ENCODE data around the gene ZBTB7C. TPM values are rescaled to one million over a fixed set of nuclear protein-coding genes. Genes with fewer than 3 reads are reported as not detected.

ZBTB7C gene
- total RNA-seq, 1 experiment from 2014 or later, result not detected

DNA sequence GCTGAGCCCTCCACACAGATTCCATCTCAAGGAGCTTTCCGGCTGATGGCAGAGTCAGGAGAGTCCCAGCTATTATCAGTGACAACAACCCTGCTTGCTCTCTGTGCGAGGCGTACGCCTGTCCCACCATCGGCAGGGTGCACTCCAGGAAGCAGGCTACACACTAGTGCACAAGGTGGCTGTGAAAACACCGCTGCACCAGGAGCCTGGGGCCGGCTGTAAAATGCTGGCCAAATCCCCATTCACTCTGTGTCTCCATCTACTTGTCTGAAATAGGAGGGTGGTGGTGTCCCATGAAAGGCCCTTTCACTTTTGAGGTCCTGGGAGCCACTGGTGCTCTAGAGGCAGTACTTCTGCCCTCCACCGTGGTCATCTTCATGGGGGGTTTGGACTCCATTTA, 295.5 kb downstream of the ZBTB7C start:
- H3K36me3 ChIP-seq, result no peaks in the 10 kb centered on the region
- no peak for DNase-seq

DNA sequence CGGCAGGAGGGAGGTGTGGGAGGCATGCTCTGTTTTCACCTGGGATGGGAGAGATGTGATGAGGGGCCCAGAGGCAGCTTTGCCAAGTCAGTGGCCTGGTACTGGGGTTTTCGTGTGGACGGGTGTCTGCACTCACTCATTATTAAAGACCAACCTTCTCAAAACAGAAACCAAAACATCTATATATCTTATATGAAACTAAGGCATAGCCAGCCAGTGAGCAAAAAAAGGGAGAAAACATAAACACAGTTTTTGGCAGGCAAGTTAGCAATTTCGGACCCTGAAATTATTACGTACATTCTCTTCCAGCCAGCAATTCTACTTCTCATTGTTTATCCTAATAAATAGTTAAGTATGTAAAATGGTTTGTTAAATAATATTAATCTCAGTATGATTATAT, 297.6 kb downstream of the ZBTB7C start:
- no peaks in the 10 kb centered on the region for H3K36me3 ChIP-seq
- no peak overlapping the region for H3K27ac ChIP-seq
- no peak for DNase-seq
- no peaks in the 10 kb centered on the region for H3K9me3 ChIP-seq (replicated peaks)
- no peaks in the 10 kb centered on the region for H3K27me3 ChIP-seq
- no peaks in the 10 kb centered on the region for H3K4me1 ChIP-seq
- H3K4me3 ChIP-seq, result no peak overlapping the region

More for the DNA sequence above, 295.5 kb downstream of the ZBTB7C start:
- H3K27me3 ChIP-seq, result no peaks in the 10 kb centered on the region
- no peak overlapping the region for H3K27ac ChIP-seq
- H3K4me3 ChIP-seq, result no peak overlapping the region
- H3K4me1 ChIP-seq, result no peaks in the 10 kb centered on the region
- H3K9me3 ChIP-seq (replicated peaks), result no peaks in the 10 kb centered on the region

DNA sequence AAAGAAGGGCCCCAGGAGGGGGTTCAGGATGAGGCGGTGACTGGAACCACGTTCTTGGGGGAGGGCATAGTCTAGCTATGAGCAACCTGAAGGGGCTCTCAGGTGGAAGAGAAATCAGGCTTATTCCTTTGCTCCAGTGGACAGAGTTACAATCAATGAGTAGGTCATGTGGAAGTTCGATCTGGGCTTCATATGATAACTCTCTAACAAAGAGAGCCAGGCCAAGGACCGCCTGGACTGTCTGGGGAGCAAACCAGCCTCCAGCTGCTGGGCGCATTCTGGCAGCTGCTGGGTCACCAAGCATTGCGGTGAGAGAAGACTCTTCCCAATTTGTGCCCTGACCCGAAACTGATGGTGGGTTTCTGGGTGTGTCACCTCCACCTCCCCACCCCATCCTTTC, 298.4 kb downstream of the ZBTB7C start:
- Histone ChIP-seq H3K27me3 (no peaks in the 10 kb centered on the region), H3K4me3 (no peak overlapping the region)
- DNase-seq, result no peak

DNA sequence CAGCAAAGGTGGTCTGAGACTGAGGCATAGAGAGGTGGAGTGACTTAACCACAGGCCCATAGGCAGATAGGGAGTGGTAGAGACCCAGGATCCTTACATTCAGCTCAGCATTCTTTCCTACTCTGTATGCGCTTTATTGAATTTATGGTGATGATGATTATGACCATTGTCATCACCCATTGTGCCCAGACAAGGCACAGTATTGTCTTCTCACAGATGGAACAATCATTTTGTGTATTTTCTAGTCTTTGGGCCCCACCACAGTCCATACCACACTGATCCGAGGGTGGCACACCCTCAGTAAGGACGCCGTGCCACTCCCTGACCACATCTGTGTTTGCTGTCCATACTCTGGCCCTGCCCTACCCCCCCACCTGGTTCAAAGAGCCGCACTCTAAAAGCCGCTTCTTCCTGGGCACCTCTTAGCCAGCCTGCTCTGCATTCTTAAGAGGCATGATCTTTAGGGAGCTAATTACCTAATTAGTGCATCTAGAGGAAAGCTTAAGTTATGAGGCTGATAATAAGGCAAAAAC, 299.2 kb downstream of the ZBTB7C start:
- no peak overlapping the region for H3K27ac ChIP-seq
- no peaks in the 10 kb centered on the region for H3K9me3 ChIP-seq (replicated peaks)
- DNase-seq, result no peak
- no peaks in the 10 kb centered on the region for H3K4me1 ChIP-seq
- H3K36me3 ChIP-seq, result no peaks in the 10 kb centered on the region
- H3K4me3 ChIP-seq, result no peak overlapping the region
- no peaks in the 10 kb centered on the region for H3K27me3 ChIP-seq

More for the DNA sequence above, 298.4 kb downstream of the ZBTB7C start:
- Histone ChIP-seq H3K9me3 (replicated peaks) (no peaks in the 10 kb centered on the region), H3K27ac (no peak overlapping the region), H3K36me3 (no peaks in the 10 kb centered on the region), H3K4me1 (no peaks in the 10 kb centered on the region)

DNA sequence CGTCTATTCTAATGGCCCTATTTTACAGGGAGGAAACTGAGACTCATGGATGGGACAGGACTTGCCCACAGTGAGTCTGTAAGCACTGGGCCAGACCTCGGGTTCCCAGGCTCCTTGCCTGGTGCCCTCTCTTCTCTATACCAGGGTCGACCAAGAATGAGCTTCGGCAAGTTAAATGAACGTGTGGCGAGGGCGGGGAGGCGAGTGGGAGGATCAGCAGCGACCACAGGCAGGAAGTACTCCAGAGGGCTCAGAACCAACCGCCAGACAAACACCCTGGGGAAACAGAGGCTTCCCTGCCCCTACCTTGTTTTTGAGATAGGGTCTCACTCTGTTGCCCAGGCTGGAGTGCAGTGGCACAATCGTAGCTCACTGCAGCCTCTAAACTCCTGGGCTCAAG, 301.0 kb downstream of the ZBTB7C start:
- no peak overlapping the region for H3K27ac ChIP-seq
- no peak overlapping the region for H3K4me3 ChIP-seq
- H3K27me3 ChIP-seq, result no peaks in the 10 kb centered on the region
- no peaks in the 10 kb centered on the region for H3K4me1 ChIP-seq
- H3K9me3 ChIP-seq (replicated peaks), result no peaks in the 10 kb centered on the region
- DNase-seq, result no peak
- no peaks in the 10 kb centered on the region for H3K36me3 ChIP-seq

DNA sequence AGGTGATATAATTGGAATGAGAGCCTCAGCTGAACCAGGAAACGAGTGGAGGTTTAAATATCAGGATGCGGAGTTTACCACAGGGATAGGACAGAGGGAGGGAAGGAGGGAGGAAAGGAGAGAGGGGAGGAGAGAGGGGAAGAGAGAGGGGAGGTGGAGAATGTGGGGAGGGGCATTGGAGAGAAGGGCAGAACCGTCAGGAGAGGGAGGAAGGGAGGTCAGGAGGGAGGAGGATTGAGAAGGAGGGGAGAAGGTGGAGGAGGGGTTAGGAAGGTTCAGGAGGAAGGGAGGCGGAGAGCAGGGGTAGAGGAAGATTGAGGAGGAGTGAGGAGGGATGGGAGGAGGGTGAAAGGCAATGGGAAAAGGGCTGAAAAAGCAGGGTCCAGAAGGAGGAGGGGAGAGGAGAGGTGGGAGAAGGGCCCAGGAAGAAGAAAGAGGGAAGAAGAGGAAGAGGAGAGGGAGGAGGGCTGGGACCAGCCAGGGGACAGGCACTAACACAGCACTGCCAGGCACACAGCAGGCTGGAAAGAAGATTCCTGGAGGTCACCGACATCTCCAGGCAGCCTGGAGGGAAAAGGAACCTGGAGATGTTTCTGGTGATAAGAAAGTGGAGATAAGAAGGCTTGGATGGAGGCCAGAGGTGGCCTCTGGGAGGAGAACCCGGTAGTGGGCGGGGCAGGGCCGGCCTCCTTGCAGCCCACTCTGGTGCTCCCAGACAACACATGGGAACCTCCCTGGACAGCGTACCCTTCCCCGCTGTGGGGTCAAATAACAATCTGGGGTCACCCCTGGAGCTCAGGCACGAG, 302.0 kb downstream of the ZBTB7C start:
- Histone ChIP-seq H3K4me3 (no peak overlapping the region), H3K27ac (no peak overlapping the region), H3K36me3 (no peaks in the 10 kb centered on the region), H3K27me3 (no peaks in the 10 kb centered on the region), H3K9me3 (replicated peaks) (no peaks in the 10 kb centered on the region), H3K4me1 (no peaks in the 10 kb centered on the region)
- no peak for DNase-seq

DNA sequence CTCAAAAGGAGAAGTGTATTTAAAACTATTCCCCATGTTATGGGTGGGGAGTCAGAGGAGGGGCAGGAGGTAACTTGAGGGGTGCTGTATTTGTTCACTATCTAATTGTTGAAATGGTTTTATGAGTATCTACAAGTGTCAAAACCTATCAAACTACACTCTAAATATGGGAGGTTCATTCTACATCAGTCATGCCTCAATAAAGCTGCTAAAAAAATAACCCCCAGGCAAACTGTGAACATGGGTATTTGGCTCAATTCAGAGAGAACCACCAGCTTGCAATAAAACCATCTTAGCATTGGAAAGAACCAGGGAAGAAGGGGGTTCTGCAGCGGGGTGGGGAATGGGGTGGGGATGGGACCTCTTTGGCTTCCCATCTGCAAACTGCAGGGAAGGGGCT, 302.7 kb downstream of the ZBTB7C start:
- Histone ChIP-seq H3K36me3 (no peaks in the 10 kb centered on the region), H3K4me3 (no peak overlapping the region), H3K27me3 (no peaks in the 10 kb centered on the region), H3K9me3 (replicated peaks) (no peaks in the 10 kb centered on the region), H3K27ac (no peak overlapping the region), H3K4me1 (no peaks in the 10 kb centered on the region)
- no peak for DNase-seq

DNA sequence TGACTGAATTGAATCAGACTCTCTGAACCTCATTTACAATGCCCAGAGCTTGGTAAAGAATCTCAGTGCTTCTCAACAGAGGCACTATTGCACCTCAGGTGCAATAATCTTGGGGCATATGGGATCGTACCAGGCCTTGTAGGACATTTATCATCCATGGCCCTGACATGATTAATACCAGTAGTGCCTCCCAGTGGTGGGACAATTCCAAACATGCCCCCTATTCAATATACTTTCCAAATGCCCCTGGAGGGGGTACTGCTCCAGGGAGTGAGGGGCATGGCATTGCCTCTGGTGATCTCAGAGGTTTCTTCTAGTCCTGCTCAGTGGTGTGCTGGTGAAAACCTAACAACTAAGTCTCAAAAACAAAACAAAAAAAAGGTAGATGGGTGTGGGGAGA, 303.9 kb downstream of the ZBTB7C start:
- DNase-seq, result no peak
- no peak overlapping the region for H3K27ac ChIP-seq
- no peaks in the 10 kb centered on the region for H3K4me1 ChIP-seq
- no peaks in the 10 kb centered on the region for H3K9me3 ChIP-seq (replicated peaks)
- H3K27me3 ChIP-seq, result no peaks in the 10 kb centered on the region
- H3K36me3 ChIP-seq, result no peaks in the 10 kb centered on the region
- H3K4me3 ChIP-seq, result no peak overlapping the region

DNA sequence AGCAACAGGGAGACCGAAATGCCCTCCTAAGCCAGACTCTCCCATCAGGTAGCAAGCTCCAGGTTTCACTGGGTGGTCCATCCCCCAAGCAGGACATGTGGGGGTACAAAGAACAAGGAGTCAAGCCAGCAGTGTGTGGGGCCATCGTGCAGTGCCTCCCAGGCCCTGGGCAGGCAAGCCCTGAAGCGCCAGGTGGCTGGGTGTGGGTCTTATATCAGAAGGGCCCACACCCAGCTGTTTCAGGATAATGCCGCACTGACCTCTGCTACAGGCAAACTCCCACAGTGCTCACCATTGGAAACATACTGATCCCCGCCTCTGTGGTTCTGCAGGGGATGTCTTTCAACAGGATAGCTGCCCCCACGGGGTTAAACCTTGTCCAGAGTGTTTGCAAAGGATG, 304.5 kb downstream of the ZBTB7C start:
- H3K27me3 ChIP-seq, result no peaks in the 10 kb centered on the region

DNA sequence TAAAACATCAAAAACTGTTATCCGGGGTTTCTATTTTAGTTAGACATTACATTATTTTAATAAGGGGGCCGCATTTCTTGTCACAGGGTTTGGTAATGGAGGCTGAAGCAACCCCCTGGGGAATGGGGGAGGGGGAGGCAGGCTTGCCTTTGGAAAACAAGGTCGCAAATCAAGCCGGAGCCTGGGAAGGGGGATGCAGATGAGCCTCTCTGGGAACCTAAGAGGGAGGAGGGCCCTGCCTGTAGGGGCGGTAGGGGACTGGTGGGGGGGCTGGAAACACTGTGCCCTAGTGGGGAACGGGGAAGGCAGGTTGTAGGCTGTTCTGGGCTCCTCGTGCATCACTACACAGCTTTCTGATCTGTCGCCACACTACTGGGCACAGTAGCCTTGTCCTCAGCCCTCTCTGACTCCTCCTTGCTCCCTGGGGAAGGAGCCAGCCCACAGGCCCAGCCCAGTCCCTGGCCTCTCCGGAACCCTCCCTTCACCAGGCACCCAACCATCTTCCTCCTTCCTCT, 308.5 kb downstream of the ZBTB7C start:
- DNase-seq, result no peak
- Histone ChIP-seq H3K9me3 (replicated peaks) (no peaks in the 10 kb centered on the region), H3K36me3 (no peaks in the 10 kb centered on the region), H3K27ac (no peak overlapping the region), H3K4me1 (no peaks in the 10 kb centered on the region), H3K27me3 (no peaks in the 10 kb centered on the region), H3K4me3 (no peak overlapping the region)

More for the DNA sequence above, 304.5 kb downstream of the ZBTB7C start:
- Histone ChIP-seq H3K27ac (no peak overlapping the region), H3K4me3 (no peak overlapping the region), H3K4me1 (no peaks in the 10 kb centered on the region), H3K36me3 (no peaks in the 10 kb centered on the region), H3K9me3 (replicated peaks) (no peaks in the 10 kb centered on the region)
- DNase-seq, result no peak

DNA sequence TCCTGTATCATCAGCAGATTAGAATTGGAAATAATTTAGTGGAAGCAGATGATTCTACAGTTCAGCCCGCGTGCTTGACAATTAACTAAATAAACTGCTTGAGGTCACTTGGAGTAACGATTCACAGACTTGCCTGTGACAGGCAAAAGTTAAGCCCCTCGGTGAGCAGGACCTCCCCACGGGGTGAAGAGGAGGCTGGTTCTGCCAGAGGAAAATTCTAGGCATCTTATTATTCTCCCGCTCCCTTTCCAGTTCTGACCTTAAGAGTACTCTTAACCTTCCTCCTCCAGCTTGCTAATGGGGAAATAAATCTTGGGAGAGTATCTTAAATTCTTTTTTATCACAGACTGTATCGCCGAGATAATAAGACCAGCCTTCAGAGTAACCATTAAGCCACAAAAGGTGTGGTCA, 309.0 kb downstream of the ZBTB7C start:
- DNase-seq, result no peak
- Histone ChIP-seq H3K27me3 (no peaks in the 10 kb centered on the region), H3K4me1 (no peaks in the 10 kb centered on the region), H3K9me3 (replicated peaks) (no peaks in the 10 kb centered on the region), H3K27ac (no peak overlapping the region), H3K36me3 (no peaks in the 10 kb centered on the region), H3K4me3 (no peak overlapping the region)

DNA sequence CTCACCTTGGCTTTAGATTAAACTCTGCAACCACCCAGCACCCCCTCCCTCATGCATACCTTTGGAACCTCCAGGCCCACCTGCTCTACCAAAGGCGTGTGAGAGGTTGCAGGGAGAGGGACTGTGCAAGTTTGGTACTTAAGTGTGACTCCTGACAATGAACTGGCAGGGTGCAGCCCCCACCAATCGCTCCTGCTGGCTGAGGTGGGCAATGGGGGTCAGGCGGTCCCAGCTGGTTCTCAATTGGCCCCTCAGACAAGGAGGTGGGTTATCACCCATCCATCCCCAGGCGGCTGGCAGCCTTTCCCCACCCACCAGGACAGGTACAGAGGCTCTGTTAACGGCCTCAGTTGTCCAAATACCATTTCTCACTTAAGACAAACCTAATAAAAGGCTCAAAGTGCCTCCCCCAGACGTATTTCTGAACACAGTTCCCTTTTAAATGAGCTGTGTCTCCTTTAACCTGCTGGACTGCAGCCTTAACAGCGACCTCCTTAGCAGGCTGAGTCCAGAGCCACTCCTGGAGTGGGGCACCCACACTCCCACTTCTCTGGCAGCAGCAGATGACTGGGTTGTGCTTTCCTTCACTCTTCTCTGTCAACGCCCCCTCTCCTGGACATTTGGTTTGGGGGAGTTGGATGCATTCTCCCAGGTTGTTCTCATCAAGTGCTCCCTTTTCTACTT, 309.6 kb downstream of the ZBTB7C start:
- Histone ChIP-seq H3K27ac (no peak overlapping the region), H3K27me3 (no peaks in the 10 kb centered on the region), H3K9me3 (replicated peaks) (no peaks in the 10 kb centered on the region), H3K4me1 (no peaks in the 10 kb centered on the region), H3K36me3 (no peaks in the 10 kb centered on the region), H3K4me3 (no peak overlapping the region)
- no peak for DNase-seq

DNA sequence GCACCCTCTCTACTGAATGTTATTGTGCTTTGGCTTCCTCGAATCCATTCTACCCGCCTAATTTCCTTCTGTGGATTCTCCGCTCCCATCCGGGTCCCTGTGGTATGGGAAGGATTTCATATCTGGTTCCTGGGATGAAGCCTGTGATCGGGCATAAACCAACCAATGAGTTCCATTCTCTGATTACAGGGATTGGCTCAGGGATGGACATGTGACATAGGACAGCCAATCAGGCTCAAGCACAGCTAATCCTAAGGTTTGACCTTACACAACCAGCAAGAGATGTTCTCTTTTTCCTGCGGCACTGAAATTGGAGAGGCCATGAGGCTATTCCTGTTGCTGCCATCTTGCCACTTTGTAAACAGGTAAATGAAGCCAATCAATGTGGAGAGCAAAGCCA, 310.6 kb downstream of the ZBTB7C start:
- H3K36me3 ChIP-seq, result no peaks in the 10 kb centered on the region
- H3K4me3 ChIP-seq, result no peak overlapping the region
- H3K27me3 ChIP-seq, result no peaks in the 10 kb centered on the region
- no peak overlapping the region for H3K27ac ChIP-seq
- DNase-seq, result no peak
- no peaks in the 10 kb centered on the region for H3K4me1 ChIP-seq
- no peaks in the 10 kb centered on the region for H3K9me3 ChIP-seq (replicated peaks)

DNA sequence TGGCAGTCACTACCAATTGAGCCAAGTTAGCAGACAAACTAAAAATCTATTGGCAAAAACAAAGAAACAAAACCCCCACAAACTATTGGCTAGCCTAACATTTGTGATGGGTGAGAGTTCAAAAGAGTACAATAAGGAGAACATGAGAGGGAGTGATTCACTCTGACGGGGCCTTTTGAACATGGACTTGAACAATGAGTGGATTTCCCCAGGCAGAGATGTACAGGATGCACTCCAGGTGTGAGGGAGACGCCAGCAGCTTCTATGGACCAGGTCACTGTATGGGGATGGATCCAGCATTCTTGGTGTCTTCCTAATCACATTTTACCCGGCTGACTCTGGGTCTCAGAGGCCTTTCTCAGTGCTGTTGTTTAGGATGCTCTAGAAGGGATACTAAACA, 311.2 kb downstream of the ZBTB7C start:
- Histone ChIP-seq H3K4me1 (no peaks in the 10 kb centered on the region), H3K9me3 (replicated peaks) (no peaks in the 10 kb centered on the region), H3K27me3 (no peaks in the 10 kb centered on the region), H3K36me3 (no peaks in the 10 kb centered on the region), H3K27ac (no peak overlapping the region), H3K4me3 (no peak overlapping the region)
- no peak for DNase-seq

DNA sequence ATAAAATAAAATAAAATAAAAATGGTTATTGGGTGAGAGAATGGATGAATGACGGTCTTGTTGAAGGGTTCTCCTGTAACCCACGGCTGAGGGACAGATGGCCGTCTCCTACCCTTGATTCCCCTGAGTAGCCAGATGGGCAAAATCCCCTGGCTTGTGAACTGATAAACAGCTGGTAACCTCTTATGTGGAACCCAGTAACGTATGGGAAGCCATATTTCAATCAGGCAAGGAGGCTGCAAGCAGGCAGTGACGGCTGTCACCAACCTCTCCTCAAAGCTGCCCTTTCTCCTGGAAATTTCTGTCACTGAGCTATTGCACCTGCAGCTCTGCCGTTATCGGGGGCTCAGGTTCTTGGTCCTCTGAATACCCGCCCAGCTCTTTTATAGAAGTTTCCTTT, 313.5 kb downstream of the ZBTB7C start:
- Histone ChIP-seq H3K36me3 (no peaks in the 10 kb centered on the region), H3K27ac (no peak overlapping the region), H3K4me3 (no peak overlapping the region), H3K27me3 (no peaks in the 10 kb centered on the region), H3K9me3 (replicated peaks) (no peaks in the 10 kb centered on the region), H3K4me1 (no peaks in the 10 kb centered on the region)
- DNase-seq, result no peak
